WTC11 (cell line): ENCODE data around the gene IPO8. TPM values are rescaled to one million over a fixed set of nuclear protein-coding genes. Genes with fewer than 3 reads are reported as not detected.

Experiments
- ATAC-seq: fragments of 200-7000 bp; cut with Tn5 transposase; 2 replicates; pipeline ENCODE4 v1.10.0; 2021; ENCODE audit warnings: mild to moderate bottlenecking, moderate library complexity
- CTCF ChIA-PET: fragments of 300-600 bp; sonication (Branson Sonifier 250); formaldehyde crosslinking; loops from one replicate; lab custom pipeline; 2021; ENCODE audit warnings: antibody characterized with exemption; lab: Charles Lee
- POLR2A ChIA-PET: fragments of 350-600 bp; sonication (Branson Sonifier 250); formaldehyde crosslinking; loops from one replicate; lab custom pipeline; 2021; ENCODE audit warnings: antibody characterized with exemption; lab: Charles Lee
- DNase-seq: peaks from one replicate; pipeline ENCODE4 v3.0.0; 2021; ENCODE audit warnings: low spot score
- H3K27ac Mint-ChIP-seq: 2 replicates; pipeline ENCODE4 v1.8.0; 2021; ENCODE audit warnings: mixed read lengths
- H3K27me3 Mint-ChIP-seq: 2 replicates; pipeline ENCODE4 v1.8.0; 2021; ENCODE audit warnings: low read depth, mild to moderate bottlenecking, moderate library complexity, mixed read lengths
- H3K36me3 Mint-ChIP-seq: 2 replicates; pipeline ENCODE4 v1.8.0; 2021; ENCODE audit warnings: mixed read lengths
- H3K4me1 Mint-ChIP-seq: 2 replicates; pipeline ENCODE4 v1.8.0; 2022; ENCODE audit warnings: mixed read lengths
- H3K4me3 Mint-ChIP-seq: 2 replicates; pipeline ENCODE4 v1.8.0; 2021; ENCODE audit warnings: mild to moderate bottlenecking, moderate library complexity, mixed read lengths
- H3K9me3 Mint-ChIP-seq: 2 replicates; pipeline ENCODE4 v1.8.0; 2021; ENCODE audit warnings: mixed read lengths
- AR ChIP-seq: fragments of 250-450 bp; sonication (Bioruptor Pico); IDR thresholded peaks from 2 replicates; pipeline ENCODE4 v1.9.0; 2021; ENCODE audit warnings: mild to moderate bottlenecking
- ATF2 ChIP-seq: sonication (generic); formaldehyde crosslinking; IDR thresholded peaks from 2 replicates; pipeline ENCODE4 v1.8.1; 2022; ENCODE audit warnings: low read depth, missing genetic modification reagents, borderline replicate concordance
- CREB1 ChIP-seq: sonication (generic); formaldehyde crosslinking; IDR thresholded peaks from 2 replicates; pipeline ENCODE4 v1.8.0; 2023; ENCODE audit warnings: mild to moderate bottlenecking, missing genetic modification reagents
- CREM ChIP-seq: sonication (generic); formaldehyde crosslinking; IDR thresholded peaks from 2 replicates; pipeline ENCODE4 v1.8.1; 2022; ENCODE audit warnings: mild to moderate bottlenecking, missing genetic modification reagents, moderate library complexity
- ERG ChIP-seq: fragments of 250-450 bp; sonication (Bioruptor Pico); IDR thresholded peaks from 2 replicates; pipeline ENCODE4 v1.8.0; 2021; ENCODE audit warnings: mild to moderate bottlenecking
- GRHL2 ChIP-seq: fragments of 250-450 bp; sonication (Bioruptor Pico); IDR thresholded peaks from 2 replicates; pipeline ENCODE4 v1.8.0; 2022; ENCODE audit warnings: mild to moderate bottlenecking, moderate library complexity; ENCODE audit not compliant: insufficient replicate concordance, severe bottlenecking
- GTF2I ChIP-seq: fragments of 250-450 bp; sonication (Bioruptor Pico); conservative IDR thresholded peaks from 2 replicates; pipeline ENCODE4 v1.4.0; 2021; ENCODE audit warnings: mild to moderate bottlenecking
- MXD4 ChIP-seq: fragments of 250-450 bp; sonication (Bioruptor Pico); IDR thresholded peaks from 2 replicates; pipeline ENCODE4 v1.8.0; 2021; ENCODE audit warnings: mild to moderate bottlenecking, moderate library complexity, borderline replicate concordance
- NFATC4 ChIP-seq: fragments of 250-450 bp; sonication (Bioruptor Pico); IDR thresholded peaks from 2 replicates; pipeline ENCODE4 v1.9.0; 2021; ENCODE audit warnings: mild to moderate bottlenecking
- NR1H2 ChIP-seq: sonication (generic); formaldehyde crosslinking; IDR thresholded peaks from 2 replicates; pipeline ENCODE4 v1.9.0; 2021; ENCODE audit warnings: mild to moderate bottlenecking, moderate library complexity, missing genetic modification reagents
- NR2C2 ChIP-seq: sonication (generic); formaldehyde crosslinking; IDR thresholded peaks from 2 replicates; pipeline ENCODE4 v1.8.0; 2022; ENCODE audit warnings: mild to moderate bottlenecking, missing genetic modification reagents
- OVOL2 ChIP-seq: fragments of 250-450 bp; sonication (Bioruptor Pico); IDR thresholded peaks from 2 replicates; pipeline ENCODE4 v1.9.0; 2021; ENCODE audit warnings: mild to moderate bottlenecking, borderline replicate concordance
- RORB ChIP-seq: fragments of 250-450 bp; sonication (Bioruptor Pico); IDR thresholded peaks from 2 replicates; pipeline ENCODE4 v1.9.0; 2021; ENCODE audit warnings: mild to moderate bottlenecking
- SMAD4 ChIP-seq: sonication (generic); formaldehyde crosslinking; IDR thresholded peaks from 2 replicates; pipeline ENCODE4 v1.8.0; 2022; ENCODE audit warnings: mild to moderate bottlenecking, missing genetic modification reagents
- TCF7 ChIP-seq: sonication (generic); formaldehyde crosslinking; IDR thresholded peaks from 2 replicates; pipeline ENCODE4 v1.8.0; 2022; ENCODE audit warnings: mild to moderate bottlenecking, low read depth, missing genetic modification reagents, moderate library complexity
- TP53 ChIP-seq: sonication (generic); formaldehyde crosslinking; IDR thresholded peaks from 2 replicates; pipeline ENCODE4 v1.8.1; 2023; ENCODE audit warnings: mild to moderate bottlenecking, missing genetic modification reagents
- ZNF121 ChIP-seq: sonication (generic); formaldehyde crosslinking; IDR thresholded peaks from 2 replicates; pipeline ENCODE4 v1.8.0; 2023; ENCODE audit warnings: missing genetic modification reagents
- ZNF263 ChIP-seq: sonication (generic); formaldehyde crosslinking; IDR thresholded peaks from 2 replicates; pipeline ENCODE4 v1.8.1; 2022; ENCODE audit warnings: low read depth, mild to moderate bottlenecking, moderate library complexity, missing genetic modification reagents
- ZNF317 ChIP-seq: sonication (generic); formaldehyde crosslinking; IDR thresholded peaks from 2 replicates; pipeline ENCODE4 v1.8.1; 2023; ENCODE audit warnings: low read depth, mild to moderate bottlenecking, moderate library complexity, missing genetic modification reagents, borderline replicate concordance
- ZNF671 ChIP-seq: fragments of 250-450 bp; sonication (Bioruptor Pico); IDR thresholded peaks from 2 replicates; pipeline ENCODE4 v1.8.0; 2021; ENCODE audit warnings: mild to moderate bottlenecking
- total RNA-seq: library from RNA; stranded (reverse); gene quantifications from 3 replicates; pipeline ENCODE4 v1.2.3, GENCODE V29; 2021
- TF ChIP-seq, protein P1 (sequence below): sonication (generic); formaldehyde crosslinking; conservative IDR thresholded peaks from 2 replicates; pipeline ENCODE4 v1.8.1; 2022; ENCODE audit warnings: mild to moderate bottlenecking, missing genetic modification reagents
- TF ChIP-seq, protein P2 (sequence below): sonication (generic); formaldehyde crosslinking; IDR thresholded peaks from 2 replicates; pipeline ENCODE4 v1.8.1; 2023; ENCODE audit warnings: mild to moderate bottlenecking, missing genetic modification reagents, moderate library complexity
- TF ChIP-seq, protein P3 (sequence below): sonication (generic); formaldehyde crosslinking; IDR thresholded peaks from 2 replicates; pipeline ENCODE4 v1.8.1; 2022; ENCODE audit warnings: mild to moderate bottlenecking, missing genetic modification reagents, moderate library complexity, borderline replicate concordance
- TF ChIP-seq, protein P4 (sequence below): sonication (generic); formaldehyde crosslinking; IDR thresholded peaks from 2 replicates; pipeline ENCODE4 v1.8.0; 2023; ENCODE audit warnings: missing genetic modification reagents
- TF ChIP-seq, protein P5 (sequence below): fragments of 250-450 bp; sonication (Bioruptor Pico); IDR thresholded peaks from 2 replicates; pipeline ENCODE4 v2.1.2; 2022; ENCODE audit warnings: mild to moderate bottlenecking, moderate library complexity
- TF ChIP-seq, protein P6 (sequence below): sonication (generic); formaldehyde crosslinking; IDR thresholded peaks from 2 replicates; pipeline ENCODE4 v1.8.0; 2022; ENCODE audit warnings: mild to moderate bottlenecking, missing genetic modification reagents

Gene IPO8
- total RNA-seq, 1 experiment from 2014 or later, result 44.8 TPM

GRCh38 chr12:30695199-30696102, at the start of gene IPO8 (continued):
- TF ChIP-seq, protein P1, sequence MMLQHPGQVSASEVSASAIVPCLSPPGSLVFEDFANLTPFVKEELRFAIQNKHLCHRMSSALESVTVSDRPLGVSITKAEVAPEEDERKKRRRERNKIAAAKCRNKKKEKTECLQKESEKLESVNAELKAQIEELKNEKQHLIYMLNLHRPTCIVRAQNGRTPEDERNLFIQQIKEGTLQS (CRISPR knock-in tag), result no peak
- TF ChIP-seq ZNF263 (CRISPR knock-in tag), result no peak
- no peak for TF ChIP-seq GTF2I (CRISPR knock-in tag)
- TF ChIP-seq NFATC4, result no peak
- no peak for TF ChIP-seq TP53 (CRISPR knock-in tag)
- TF ChIP-seq ERG (CRISPR knock-in tag), result no peak
- TF ChIP-seq, protein P2, sequence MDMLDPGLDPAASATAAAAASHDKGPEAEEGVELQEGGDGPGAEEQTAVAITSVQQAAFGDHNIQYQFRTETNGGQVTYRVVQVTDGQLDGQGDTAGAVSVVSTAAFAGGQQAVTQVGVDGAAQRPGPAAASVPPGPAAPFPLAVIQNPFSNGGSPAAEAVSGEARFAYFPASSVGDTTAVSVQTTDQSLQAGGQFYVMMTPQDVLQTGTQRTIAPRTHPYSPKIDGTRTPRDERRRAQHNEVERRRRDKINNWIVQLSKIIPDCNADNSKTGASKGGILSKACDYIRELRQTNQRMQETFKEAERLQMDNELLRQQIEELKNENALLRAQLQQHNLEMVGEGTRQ (CRISPR knock-in tag), result no peak
- no peak for TF ChIP-seq NR1H2 (CRISPR knock-in tag)
- TF ChIP-seq NR2C2, result no peak
- TF ChIP-seq ATF2 (CRISPR knock-in tag), result no peak
- no peak for TF ChIP-seq TCF7 (CRISPR knock-in tag)
- TF ChIP-seq MXD4, result no peak
- TF ChIP-seq ZNF671 (CRISPR knock-in tag), result no peak
- TF ChIP-seq GRHL2 (CRISPR knock-in tag), result no peak
- TF ChIP-seq SMAD4 (CRISPR knock-in tag), result no peak

- no peak for DNase-seq
- H3K36me3 Mint-ChIP-seq, result peaks cover 40% of the 10 kb centered on the region
- no peak overlapping the region for H3K27ac Mint-ChIP-seq
- no peaks in the 10 kb centered on the region for H3K27me3 Mint-ChIP-seq
- ChIA-PET CTCF (interaction anchor here (1.5 to 2.0 kb wide), 2 partner anchors 48 to 62 kb away, joined by 4 to 12 read pairs; partner anchors contain the start of gene IPO8), POLR2A (no interaction called here)
- no peaks in the 10 kb centered on the region for H3K9me3 Mint-ChIP-seq
- H3K4me3 Mint-ChIP-seq, result no peak overlapping the region
- H3K4me1 Mint-ChIP-seq, result peaks cover 12% of the 10 kb centered on the region
- ATAC-seq, result no peak
- TF ChIP-seq AR (no peak), ZNF121 (CRISPR knock-in tag) (no peak), RORB (CRISPR knock-in tag) (no peak), OVOL2 (CRISPR knock-in tag) (no peak), NR2C2 (no peak), ZNF317 (no peak), CREB1 (CRISPR knock-in tag) (no peak), CREM (CRISPR knock-in tag) (no peak)
- TF ChIP-seq, protein P3, sequence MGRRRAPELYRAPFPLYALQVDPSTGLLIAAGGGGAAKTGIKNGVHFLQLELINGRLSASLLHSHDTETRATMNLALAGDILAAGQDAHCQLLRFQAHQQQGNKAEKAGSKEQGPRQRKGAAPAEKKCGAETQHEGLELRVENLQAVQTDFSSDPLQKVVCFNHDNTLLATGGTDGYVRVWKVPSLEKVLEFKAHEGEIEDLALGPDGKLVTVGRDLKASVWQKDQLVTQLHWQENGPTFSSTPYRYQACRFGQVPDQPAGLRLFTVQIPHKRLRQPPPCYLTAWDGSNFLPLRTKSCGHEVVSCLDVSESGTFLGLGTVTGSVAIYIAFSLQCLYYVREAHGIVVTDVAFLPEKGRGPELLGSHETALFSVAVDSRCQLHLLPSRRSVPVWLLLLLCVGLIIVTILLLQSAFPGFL (CRISPR knock-in tag), result no peak
- TF ChIP-seq, protein P4, sequence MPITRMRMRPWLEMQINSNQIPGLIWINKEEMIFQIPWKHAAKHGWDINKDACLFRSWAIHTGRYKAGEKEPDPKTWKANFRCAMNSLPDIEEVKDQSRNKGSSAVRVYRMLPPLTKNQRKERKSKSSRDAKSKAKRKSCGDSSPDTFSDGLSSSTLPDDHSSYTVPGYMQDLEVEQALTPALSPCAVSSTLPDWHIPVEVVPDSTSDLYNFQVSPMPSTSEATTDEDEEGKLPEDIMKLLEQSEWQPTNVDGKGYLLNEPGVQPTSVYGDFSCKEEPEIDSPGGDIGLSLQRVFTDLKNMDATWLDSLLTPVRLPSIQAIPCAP (CRISPR knock-in tag), result no peak
- TF ChIP-seq, protein P5, sequence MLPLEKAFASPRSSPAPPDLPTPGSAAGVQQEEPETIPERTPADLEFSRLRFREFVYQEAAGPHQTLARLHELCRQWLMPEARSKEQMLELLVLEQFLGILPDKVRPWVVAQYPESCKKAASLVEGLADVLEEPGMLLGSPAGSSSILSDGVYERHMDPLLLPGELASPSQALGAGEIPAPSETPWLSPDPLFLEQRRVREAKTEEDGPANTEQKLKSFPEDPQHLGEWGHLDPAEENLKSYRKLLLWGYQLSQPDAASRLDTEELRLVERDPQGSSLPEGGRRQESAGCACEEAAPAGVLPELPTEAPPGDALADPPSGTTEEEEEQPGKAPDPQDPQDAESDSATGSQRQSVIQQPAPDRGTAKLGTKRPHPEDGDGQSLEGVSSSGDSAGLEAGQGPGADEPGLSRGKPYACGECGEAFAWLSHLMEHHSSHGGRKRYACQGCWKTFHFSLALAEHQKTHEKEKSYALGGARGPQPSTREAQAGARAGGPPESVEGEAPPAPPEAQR, result no peak
- TF ChIP-seq, protein P6, sequence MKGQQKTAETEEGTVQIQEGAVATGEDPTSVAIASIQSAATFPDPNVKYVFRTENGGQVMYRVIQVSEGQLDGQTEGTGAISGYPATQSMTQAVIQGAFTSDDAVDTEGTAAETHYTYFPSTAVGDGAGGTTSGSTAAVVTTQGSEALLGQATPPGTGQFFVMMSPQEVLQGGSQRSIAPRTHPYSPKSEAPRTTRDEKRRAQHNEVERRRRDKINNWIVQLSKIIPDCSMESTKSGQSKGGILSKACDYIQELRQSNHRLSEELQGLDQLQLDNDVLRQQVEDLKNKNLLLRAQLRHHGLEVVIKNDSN, result no peak
Measured at GRCh38 chr12:30744321-30744720, 48.7 kb upstream of the IPO8 start.
